Stimulated activated CD4-positive, alpha-beta T cell treated with anti-CD3 and anti-CD28 coated beads, Interleukin-1b, Interleukin-23, amount 100 ng/mL, for 4 hours (primary cell): Measurements from ENCODE around the gene UBAP1L.
"Not testable (repeated sequence)": the region's sequence is repeated elsewhere in the genome, so short reads cannot be mapped to it uniquely, and the experiment has no call there.

Experiments used
- DNase-seq, 2 donors: peaks; one replicate each; pipeline ENCODE4 v3.0.0-alpha.2; 2020; ENCODE audit warnings: low read depth in 2 of 2

Gene UBAP1L

GRCh38 chr15:65115086-65115485 is at the start of gene UBAP1L:
UBAP1L (minus strand) TSS chr15:65115200; CDS start chr15:65106215, 8,985 bp downstream.
- no peak for DNase-seq

- no peak for DNase-seq
Measured at GRCh38 chr15:65164139-65164538, 49.1 kb upstream of the UBAP1L start.

GRCh38 chr15:65163041-65163440 is 48.0 kb upstream of the UBAP1L start:
- DNase-seq = no peak

GRCh38 chr15:65156692-65157091 is 41.7 kb upstream of the UBAP1L start:
- DNase-seq = no peak

GRCh38 chr15:65154720-65155119 is 39.7 kb upstream of the UBAP1L start:
- no peak for DNase-seq

- DNase-seq = no peak
Measured at GRCh38 chr15:65147902-65148301, 32.9 kb upstream of the UBAP1L start.

- DNase-seq = no peak
Measured at GRCh38 chr15:65146438-65146837, 31.4 kb upstream of the UBAP1L start.

- not testable (repeated sequence) for DNase-seq
Measured at GRCh38 chr15:65138631-65139030, 23.6 kb upstream of the UBAP1L start.

- not testable (repeated sequence) for DNase-seq
Measured at GRCh38 chr15:65137893-65138292, 22.9 kb upstream of the UBAP1L start.

GRCh38 chr15:65137089-65137488 is 22.1 kb upstream of the UBAP1L start:
- not testable (repeated sequence) for DNase-seq

- no peak for DNase-seq
Measured at GRCh38 chr15:65134538-65134937, 19.5 kb upstream of the UBAP1L start.

- DNase-seq = peak; percentile 61 to 63
Measured at GRCh38 chr15:65133548-65134200, 18.7 kb upstream of the UBAP1L start, which contains the start of gene PDCD7. PDCD7 (minus strand) TSS chr15:65133808; CDS start chr15:65133781, 27 bp downstream.

GRCh38 chr15:65132878-65133547 is 18.0 kb upstream of the UBAP1L start:
- DNase-seq = no peak

GRCh38 chr15:65130941-65131340 is 15.9 kb upstream of the UBAP1L start:
- no peak for DNase-seq

- DNase-seq = no peak
Measured at GRCh38 chr15:65115542-65115941, 542 bp upstream of the UBAP1L start.

- no peak for DNase-seq
Measured at GRCh38 chr15:65110676-65111292, 4.2 kb downstream of the UBAP1L start.

- no peak for DNase-seq
Measured at GRCh38 chr15:65106011-65106590, 8.9 kb downstream of the UBAP1L start.

GRCh38 chr15:65105038-65105437 is 10.0 kb downstream of the UBAP1L start:
- no peak for DNase-seq

- no peak for DNase-seq
Measured at GRCh38 chr15:65102912-65103311, 12.1 kb downstream of the UBAP1L start.

- no peak for DNase-seq
Measured at GRCh38 chr15:65101891-65102708, 12.9 kb downstream of the UBAP1L start.

GRCh38 chr15:65101411-65101890 is 13.5 kb downstream of the UBAP1L start:
- DNase-seq = peak; percentile 28 to 40
